ENCODE data around the gene RICTOR.

Gene RICTOR

DNA sequence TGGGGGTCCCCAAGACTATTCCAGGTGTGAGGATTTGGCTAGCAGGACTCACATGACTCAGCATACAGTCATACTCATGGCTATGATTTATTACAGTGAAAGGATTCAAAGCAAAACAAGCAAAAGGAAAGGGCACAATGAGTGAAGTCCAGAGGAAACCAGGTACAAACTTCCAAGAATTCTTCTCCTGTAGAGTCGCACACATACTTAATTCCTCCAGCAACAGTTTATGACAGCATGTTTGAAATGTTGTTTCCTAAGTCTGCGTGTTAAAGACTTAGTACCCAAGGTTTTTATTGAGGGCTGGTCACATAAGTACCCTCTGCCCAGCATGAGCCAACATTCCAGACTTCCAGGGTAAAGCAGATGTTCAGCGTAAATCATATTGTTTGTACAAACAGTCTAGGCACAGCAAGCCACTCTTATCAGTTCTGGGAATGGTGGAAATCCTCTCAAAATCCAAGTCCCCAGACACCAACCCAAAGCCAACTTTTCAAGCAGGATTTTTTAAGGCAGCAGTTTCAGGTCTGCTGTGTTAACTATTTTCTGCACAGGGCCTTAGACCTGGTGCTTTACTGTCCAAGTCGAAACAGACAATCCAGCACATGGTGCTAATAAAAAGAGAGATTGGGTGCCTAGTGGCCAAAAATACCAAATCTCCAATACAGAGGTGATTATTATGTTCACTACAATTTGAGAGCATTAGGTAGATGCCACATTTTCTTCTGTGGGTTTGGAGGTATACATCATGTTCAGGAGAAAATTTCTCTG is 18.6 kb upstream of the RICTOR start:
- no peak for DNase-seq

DNA sequence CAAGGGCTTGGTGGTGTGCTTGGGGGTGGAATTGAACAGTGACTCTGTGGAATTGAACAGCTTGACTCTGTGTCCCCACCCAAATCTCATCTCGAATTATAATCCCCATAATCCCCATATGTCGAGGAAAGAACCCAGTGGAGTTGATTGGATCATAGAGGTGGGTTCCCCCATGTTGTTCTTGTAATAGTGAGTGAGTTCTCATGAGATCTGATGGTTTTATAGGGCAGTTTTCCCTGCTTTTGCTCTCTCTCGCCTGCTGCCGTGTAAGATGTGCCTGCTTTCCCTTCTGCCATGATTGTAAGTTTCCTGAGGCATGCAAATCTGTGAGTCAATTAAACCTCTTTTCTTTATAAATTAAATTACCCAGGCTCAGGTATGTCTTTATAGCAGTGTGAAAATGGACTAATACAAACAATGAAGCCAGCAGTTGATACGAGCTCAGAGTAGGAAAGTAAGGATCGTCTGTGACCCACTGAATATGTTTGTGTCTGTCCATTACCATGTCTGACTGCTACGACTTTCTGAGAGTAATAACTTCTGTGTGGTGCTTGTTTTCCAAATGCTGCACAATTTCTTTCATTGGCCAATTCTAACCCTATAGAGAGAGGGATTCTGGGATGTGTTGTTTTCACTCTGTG is 17.9 kb upstream of the RICTOR start:
- no peak for DNase-seq

GRCh38 chr5:39083968-39084367 is 9.8 kb upstream of the RICTOR start:
- DNase-seq, result no peak

DNA sequence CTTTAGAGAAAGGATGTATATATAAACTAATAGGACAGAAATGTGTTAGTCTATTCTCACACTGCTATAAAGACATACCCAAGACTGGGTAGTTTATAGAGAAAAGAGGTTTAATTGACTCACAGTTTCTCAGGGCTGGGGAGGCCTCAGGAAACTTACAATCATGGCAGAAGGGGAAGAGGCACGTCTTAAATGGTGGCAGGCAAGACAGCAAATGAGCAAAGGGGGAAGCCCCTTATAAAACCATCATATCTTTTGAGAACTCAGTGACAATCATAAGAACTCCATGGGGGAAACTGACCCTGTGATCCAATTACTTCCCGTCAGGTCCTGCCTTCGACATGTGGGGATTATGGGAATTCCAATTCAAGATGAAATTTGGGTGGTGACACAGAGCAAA is 8.8 kb upstream of the RICTOR start:
- no peak for DNase-seq

DNA sequence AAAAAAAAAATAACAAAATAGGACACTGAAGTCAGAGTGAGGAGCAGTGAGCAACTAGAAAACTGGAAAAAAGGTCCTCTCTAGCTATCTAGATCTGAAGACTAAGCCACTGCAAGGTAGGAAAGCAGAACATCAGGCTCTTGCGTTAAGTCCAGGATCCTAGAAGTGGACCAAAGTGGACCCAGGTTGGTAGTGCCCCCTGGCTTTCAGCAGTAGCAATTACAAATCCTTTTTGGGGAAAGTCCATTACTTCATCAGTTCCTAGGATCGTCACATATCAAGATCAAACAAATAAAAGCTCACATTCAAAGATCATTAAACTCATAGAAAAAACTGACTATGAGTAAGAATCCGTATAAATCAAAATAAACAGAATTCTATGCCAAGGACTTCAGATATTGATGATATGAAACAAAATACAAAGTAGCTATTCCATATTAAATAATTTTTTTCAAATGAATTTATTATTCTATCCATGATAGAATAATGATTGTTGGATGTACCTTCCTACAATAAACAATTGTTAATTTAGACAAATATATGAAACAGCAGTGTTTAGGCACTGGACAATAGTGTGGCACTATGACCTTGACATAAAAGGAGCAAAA is 6.5 kb upstream of the RICTOR start:
- DNase-seq, result peak; percentile 31 to 67

- no peak for DNase-seq
Observed at GRCh38 chr5:39080168-39080567, 6.0 kb upstream of the RICTOR start.

- no peak for DNase-seq
Observed at GRCh38 chr5:39079147-39079546, 4.9 kb upstream of the RICTOR start.

DNA sequence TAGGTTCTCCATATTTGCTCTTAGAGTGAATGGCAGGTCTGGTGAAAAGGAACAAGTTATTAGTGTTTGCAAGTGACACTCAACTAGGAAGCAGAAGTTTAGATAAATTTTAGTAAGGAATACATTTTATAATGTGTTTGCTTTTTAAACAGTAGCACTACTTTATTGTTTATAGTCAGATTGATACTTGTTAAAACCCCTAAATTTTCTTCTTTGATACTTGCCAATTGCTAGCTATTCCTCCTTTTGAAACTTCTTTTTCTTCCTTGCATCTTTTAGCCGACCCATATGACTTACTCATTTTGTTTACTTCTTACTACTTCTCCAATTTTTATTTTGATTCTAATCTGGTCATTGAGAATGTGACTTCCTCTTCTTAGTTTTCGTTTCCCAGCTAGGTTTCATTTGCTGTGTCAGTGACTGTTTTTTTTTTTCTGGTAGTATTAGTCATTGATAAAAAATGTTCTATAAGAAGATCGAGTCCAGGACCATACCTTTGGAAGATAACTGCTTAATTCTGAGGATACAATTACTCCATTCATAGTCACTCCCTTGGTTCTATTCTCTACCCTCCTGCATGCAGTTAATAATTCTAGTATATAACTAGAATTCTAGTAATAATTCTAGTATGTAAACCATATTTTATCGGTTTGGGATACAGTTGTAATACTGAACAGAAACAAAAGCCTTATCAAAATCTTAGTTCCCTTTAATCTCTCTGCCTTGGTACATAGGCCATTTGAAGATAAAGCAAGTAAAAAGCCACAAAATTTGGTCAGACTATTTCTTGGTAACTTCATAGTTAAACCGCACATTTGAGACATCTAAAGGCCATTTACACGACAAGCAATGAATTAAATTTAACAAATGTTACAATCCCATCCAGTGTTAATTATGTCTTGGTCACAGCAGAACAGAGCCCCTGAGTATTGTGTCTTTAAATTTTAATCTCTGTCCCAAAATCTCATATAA is 2.8 kb upstream of the RICTOR start:
- DNase-seq, result peak in 1 of 2 donors; percentile 73

DNA sequence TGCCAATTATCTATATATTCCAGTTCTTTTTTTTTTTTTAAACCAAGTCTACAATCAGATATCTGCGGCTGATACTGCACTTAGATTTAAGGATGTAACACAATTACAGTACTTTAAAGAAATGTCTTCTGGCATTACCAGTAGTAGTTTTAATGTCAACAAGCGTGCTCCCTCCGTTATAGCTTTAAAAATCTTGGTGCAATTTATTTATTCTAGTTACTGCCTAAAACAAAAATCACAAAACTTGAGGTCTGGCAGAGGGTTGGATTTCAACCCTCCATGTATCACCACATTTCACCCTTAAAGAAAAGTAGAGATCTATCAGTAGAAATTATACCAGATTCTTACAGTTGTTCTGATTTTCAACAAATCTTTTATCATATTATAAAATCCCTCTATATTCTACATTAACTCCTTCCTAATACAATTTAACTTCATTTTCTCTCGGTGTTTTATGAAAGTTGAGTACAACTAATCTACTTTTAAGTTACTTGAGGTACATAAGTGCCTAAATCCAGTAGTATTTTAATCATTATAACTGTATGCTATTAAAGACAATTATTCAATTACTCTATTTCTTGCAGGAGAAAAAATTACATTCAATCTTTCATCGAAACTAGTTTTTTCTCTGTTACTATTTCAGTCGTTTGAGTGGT is 2.0 kb upstream of the RICTOR start:
- DNase-seq, result peak in 1 of 2 donors; percentile 52

GRCh38 chr5:39073767-39074016 is 507 bp downstream of the RICTOR start:
- DNase-seq, result no peak

DNA sequence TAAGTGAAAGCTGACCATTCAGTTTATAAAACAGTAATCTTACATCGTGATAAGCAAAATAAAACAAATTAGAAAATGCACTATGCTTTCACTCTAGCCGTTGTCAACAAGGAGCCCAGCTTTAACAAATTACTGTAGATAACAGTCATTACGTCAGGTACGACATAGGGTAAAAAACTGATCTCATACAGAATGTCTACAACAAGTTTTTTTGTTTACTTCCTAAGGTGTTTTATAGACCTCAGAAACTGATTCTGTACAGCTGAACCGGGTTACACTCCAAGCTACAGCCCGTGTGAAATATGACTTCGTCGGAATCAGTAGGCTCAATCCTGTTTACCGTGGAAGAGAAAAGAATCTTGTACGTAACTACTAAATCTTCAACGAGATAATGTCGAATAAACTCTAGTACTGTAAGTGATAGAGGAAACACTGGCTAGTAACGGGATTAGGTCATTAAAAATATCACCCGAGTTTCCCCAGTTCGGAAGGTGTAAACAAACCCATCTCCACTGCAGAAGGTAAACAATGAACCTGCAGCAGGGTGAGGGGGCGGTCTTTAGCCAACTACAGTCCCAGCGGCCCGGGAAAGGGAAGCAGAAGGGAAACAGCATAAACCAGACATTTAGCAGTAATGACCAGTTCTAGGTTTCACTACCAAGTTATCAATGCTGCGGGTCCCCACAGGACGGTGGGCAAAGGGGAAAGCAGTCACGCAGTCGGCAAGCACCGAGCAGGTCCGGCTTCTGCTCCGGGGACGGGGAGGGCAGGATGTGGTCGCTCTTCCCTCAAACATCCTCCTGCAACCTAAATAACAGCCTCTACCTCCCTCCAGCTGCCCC is 1.1 kb downstream of the RICTOR start:
- DNase-seq, result peak; percentile 39 to 72

- no peak for DNase-seq
Observed at GRCh38 chr5:39068099-39068498, 6.1 kb downstream of the RICTOR start.

GRCh38 chr5:39064450-39064849 is 9.7 kb downstream of the RICTOR start:
- no peak for DNase-seq

GRCh38 chr5:39063037-39063436 is 11.2 kb downstream of the RICTOR start:
- DNase-seq, result no peak

- DNase-seq, result no peak
Observed at GRCh38 chr5:39062530-39062929, 11.7 kb downstream of the RICTOR start.

- no peak for DNase-seq
Observed at GRCh38 chr5:39062104-39062503, 12.1 kb downstream of the RICTOR start.

- DNase-seq, result no peak
Observed at GRCh38 chr5:39059064-39059463, 15.1 kb downstream of the RICTOR start.

DNA sequence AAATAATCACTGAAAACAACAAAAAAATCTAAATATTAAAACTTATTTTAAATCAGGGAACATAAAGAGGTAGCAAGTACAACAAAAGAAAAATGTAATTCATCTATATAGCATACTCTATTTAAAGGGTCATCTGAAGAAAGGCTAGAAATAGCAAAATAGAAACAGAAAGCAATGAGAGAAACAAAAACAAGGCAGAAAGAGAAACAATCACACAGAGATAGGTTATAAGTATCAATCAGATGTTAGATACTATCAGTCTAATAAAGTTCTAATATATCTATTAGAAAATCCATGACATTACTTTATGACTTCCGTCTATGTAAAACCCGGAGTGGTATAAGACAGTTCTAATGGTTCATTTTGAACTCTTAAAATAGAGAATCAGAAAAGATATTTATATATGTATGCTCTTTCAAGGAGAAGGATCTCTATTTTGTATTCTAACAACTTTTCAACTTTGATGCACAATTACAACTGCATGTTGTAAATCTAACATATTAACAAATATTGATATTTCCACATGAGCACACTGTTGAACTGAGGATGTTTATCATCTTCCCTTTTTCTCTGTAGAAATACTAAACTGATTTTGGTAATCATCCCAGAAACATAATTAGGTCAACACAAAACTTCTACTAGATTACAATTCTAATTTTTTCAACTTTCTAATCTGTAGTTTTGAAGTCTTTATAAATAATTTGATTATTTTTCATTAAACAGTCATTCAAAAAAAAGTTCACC is 15.8 kb downstream of the RICTOR start:
- DNase-seq, result no peak

- no peak for DNase-seq
Observed at GRCh38 chr5:39057734-39058133, 16.5 kb downstream of the RICTOR start.

GRCh38 chr5:39055768-39056398 is 18.3 kb downstream of the RICTOR start:
- no peak for DNase-seq

Measured in hippocampal formation (tissue), 2 donors.